HG03558 (cell line): ENCODE data around the gene ASB3.
"Not testable (repeated sequence)": the region's sequence is repeated elsewhere in the genome, so short reads cannot be mapped to it uniquely, and the experiment has no call there.

Experiments used
- ATAC-seq: cut with Tn5 transposase; IDR thresholded peaks from one replicate; pipeline ENCODE4 v1.9.1; 2021; ENCODE audit warnings: moderate number of reproducible peaks; ENCODE audit not compliant: unreplicated experiment; ENCODE audit errors: extremely low read depth

Gene ASB3

GRCh38 chr2:53670331-53670730 is 116.4 kb downstream of the ASB3 start:
- ATAC-seq, result no peak

- no peak for ATAC-seq
These were observed 118.1 kb downstream of the ASB3 start for GRCh38 chr2:53668624-53669026.

GRCh38 chr2:53667130-53667529 is 119.6 kb downstream of the ASB3 start:
- ATAC-seq, result not testable (repeated sequence)

- ATAC-seq, result no peak
These were observed 125.9 kb downstream of the ASB3 start for GRCh38 chr2:53660886-53661285.

- not testable (repeated sequence) for ATAC-seq
These were observed 128.3 kb downstream of the ASB3 start for GRCh38 chr2:53658474-53658873.

- no peak for ATAC-seq
These were observed 131.5 kb downstream of the ASB3 start for GRCh38 chr2:53655256-53655655.

- ATAC-seq, result no peak
These were observed 132.4 kb downstream of the ASB3 start for GRCh38 chr2:53654396-53654795.

- ATAC-seq, result no peak
These were observed 134.6 kb downstream of the ASB3 start for GRCh38 chr2:53652131-53652530.

GRCh38 chr2:53646788-53647187 is 140.0 kb downstream of the ASB3 start:
- ATAC-seq, result no peak

GRCh38 chr2:53641290-53641689 is 145.5 kb downstream of the ASB3 start:
- no peak for ATAC-seq

- ATAC-seq, result no peak
These were observed 146.3 kb downstream of the ASB3 start for GRCh38 chr2:53640466-53640865.

- ATAC-seq, result no peak
These were observed 150.2 kb downstream of the ASB3 start for GRCh38 chr2:53636596-53636995.

GRCh38 chr2:53636109-53636508 is 150.6 kb downstream of the ASB3 start:
- no peak for ATAC-seq

GRCh38 chr2:53635694-53636093 is 151.1 kb downstream of the ASB3 start:
- no peak for ATAC-seq

GRCh38 chr2:53633441-53633840 is 153.3 kb downstream of the ASB3 start:
- no peak for ATAC-seq

- ATAC-seq, result no peak
These were observed 154.0 kb downstream of the ASB3 start for GRCh38 chr2:53632714-53633113.

GRCh38 chr2:53632126-53632460 is 154.7 kb downstream of the ASB3 start:
- ATAC-seq, result no peak

- ATAC-seq, result no peak
These were observed 155.2 kb downstream of the ASB3 start for GRCh38 chr2:53631313-53632125.

GRCh38 chr2:53630026-53630606 is 156.6 kb downstream of the ASB3 start:
- ATAC-seq, result no peak

- no peak for ATAC-seq
These were observed 157.3 kb downstream of the ASB3 start for GRCh38 chr2:53629501-53629900.

- ATAC-seq, result no peak
These were observed 157.8 kb downstream of the ASB3 start for GRCh38 chr2:53629001-53629400.

- ATAC-seq, result no peak
These were observed 164.6 kb downstream of the ASB3 start for GRCh38 chr2:53622141-53622540.
